ENCODE results near the gene ERICH3.

DNA sequence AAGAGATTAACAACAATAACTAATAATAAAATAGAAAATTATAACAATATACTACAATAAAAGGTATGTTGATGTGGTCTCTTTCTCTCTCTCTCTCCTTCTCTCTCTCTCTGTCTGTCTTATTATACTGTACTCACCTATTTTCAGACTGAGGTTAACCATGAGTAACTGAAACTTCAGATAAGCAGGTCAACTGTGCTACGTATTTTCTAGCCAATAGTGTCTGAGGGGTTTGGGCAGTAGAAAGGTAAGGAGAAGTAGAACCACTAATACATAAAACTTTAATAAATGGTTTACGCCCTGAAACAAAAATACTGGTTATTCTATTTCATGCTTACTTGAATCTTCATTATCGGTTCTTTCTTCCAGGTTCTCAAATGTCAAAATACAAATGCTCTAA lies 90.2 kb downstream of the ERICH3 start:
- TF ChIP-seq, protein P1, sequence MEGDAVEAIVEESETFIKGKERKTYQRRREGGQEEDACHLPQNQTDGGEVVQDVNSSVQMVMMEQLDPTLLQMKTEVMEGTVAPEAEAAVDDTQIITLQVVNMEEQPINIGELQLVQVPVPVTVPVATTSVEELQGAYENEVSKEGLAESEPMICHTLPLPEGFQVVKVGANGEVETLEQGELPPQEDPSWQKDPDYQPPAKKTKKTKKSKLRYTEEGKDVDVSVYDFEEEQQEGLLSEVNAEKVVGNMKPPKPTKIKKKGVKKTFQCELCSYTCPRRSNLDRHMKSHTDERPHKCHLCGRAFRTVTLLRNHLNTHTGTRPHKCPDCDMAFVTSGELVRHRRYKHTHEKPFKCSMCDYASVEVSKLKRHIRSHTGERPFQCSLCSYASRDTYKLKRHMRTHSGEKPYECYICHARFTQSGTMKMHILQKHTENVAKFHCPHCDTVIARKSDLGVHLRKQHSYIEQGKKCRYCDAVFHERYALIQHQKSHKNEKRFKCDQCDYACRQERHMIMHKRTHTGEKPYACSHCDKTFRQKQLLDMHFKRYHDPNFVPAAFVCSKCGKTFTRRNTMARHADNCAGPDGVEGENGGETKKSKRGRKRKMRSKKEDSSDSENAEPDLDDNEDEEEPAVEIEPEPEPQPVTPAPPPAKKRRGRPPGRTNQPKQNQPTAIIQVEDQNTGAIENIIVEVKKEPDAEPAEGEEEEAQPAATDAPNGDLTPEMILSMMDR (IDR thresholded peaks at IDR 0.05): no peak
- no peak for TF ChIP-seq MAFK (IDR thresholded peaks at IDR 0.05; ENCODE audit: partially characterized antibody)
- TF ChIP-seq, protein P2, sequence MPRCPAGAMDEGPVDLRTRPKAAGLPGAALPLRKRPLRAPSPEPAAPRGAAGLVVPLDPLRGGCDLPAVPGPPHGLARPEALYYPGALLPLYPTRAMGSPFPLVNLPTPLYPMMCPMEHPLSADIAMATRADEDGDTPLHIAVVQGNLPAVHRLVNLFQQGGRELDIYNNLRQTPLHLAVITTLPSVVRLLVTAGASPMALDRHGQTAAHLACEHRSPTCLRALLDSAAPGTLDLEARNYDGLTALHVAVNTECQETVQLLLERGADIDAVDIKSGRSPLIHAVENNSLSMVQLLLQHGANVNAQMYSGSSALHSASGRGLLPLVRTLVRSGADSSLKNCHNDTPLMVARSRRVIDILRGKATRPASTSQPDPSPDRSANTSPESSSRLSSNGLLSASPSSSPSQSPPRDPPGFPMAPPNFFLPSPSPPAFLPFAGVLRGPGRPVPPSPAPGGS (IDR thresholded peaks at IDR 0.05): no peak
- no peak for TF ChIP-seq BHLHE40 (IDR thresholded peaks at IDR 0.05; ENCODE audit: low read depth, low read length)
- TF ChIP-seq, protein P3, sequence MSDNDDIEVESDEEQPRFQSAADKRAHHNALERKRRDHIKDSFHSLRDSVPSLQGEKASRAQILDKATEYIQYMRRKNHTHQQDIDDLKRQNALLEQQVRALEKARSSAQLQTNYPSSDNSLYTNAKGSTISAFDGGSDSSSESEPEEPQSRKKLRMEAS (IDR thresholded peaks at IDR 0.05): no peak
- TF ChIP-seq TP53 (CRISPR knock-in tag; IDR thresholded peaks at IDR 0.05): no peak
- TF ChIP-seq POLR2AphosphoS2 (conservative IDR thresholded peaks at IDR 0.05; ENCODE audit: low read length): no peak
- no peak for TF ChIP-seq SMC3 (IDR thresholded peaks at IDR 0.05)
- TF ChIP-seq, protein P4, sequence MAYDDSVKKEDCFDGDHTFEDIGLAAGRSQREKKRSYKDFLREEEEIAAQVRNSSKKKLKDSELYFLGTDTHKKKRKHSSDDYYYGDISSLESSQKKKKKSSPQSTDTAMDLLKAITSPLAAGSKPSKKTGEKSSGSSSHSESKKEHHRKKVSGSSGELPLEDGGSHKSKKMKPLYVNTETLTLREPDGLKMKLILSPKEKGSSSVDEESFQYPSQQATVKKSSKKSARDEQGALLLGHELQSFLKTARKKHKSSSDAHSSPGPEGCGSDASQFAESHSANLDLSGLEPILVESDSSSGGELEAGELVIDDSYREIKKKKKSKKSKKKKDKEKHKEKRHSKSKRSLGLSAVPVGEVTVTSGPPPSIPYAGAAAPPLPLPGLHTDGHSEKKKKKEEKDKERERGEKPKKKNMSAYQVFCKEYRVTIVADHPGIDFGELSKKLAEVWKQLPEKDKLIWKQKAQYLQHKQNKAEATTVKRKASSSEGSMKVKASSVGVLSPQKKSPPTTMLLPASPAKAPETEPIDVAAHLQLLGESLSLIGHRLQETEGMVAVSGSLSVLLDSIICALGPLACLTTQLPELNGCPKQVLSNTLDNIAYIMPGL (CRISPR knock-in tag; IDR thresholded peaks at IDR 0.05; ENCODE audit: borderline replicate concordance): no peak

All from A549 (cell line).